Measurements from ENCODE around the gene OR10A3. TPM values are rescaled to one million over a fixed set of nuclear protein-coding genes. Genes with fewer than 3 reads are reported as not detected.

OR10A3 gene, protein sequence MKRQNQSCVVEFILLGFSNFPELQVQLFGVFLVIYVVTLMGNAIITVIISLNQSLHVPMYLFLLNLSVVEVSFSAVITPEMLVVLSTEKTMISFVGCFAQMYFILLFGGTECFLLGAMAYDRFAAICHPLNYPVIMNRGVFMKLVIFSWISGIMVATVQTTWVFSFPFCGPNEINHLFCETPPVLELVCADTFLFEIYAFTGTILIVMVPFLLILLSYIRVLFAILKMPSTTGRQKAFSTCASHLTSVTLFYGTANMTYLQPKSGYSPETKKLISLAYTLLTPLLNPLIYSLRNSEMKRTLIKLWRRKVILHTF
- total RNA-seq, result not detected in 2 replicates

DNA sequence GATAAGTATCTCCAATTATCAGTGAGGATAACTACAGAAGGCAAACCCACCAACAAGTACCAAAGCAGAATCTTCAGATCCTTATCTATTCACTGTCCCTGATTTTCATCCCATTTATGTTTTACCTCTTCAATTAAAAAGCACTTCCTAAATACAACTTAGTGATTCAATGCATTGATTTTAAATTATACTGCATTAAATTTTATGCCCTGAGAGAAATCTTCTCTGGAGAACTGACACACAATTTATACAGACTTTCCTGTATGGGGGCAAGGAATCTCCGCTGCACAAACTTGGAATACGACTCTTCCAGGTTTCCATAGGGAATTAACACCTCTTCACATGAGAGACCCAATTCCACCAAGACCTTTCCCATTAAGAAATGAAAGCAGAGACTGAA is at the start of gene OR10A3:
Gene OR10A3, minus strand, starts transcription at position 101 of the 400 bp plus-strand sequence. CDS start 2,188 bp downstream, outside the sequence.

DNA sequence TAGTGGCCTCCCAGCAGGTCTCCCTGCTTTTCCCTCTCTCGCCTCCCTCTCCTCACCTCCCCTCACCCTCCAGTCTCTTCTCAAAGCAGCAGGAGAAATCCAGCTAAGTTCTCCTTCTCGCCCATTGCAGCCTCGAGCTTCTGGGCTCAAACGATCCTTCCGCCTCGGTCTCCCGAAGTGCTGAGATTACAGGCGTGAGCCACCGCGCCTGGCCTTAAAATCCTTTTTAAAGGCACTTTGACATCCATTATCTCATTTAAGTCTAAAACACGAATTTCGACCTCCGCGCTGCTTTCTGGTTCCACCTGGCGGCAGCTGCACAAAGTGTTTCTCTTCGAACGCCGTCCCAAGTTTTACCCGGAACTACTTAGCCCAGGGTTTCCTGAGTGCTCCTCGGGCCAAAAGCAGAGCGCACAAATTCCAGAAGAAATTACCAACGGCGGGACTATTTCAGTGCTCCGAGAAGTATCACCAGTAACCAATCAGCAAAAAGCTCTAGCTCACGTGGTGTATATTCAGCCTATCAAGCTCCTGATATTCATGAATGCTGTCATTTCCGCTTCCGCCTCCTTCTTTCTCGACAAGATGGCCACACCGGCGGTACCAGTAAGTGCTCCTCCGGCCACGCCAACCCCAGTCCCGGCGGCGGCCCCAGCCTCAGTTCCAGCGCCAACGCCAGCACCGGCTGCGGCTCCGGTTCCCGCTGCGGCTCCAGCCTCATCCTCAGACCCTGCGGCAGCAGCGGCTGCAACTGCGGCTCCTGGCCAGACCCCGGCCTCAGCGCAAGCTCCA is 45.5 kb upstream of the OR10A3 start, which contains the start of gene EIF3F:
Gene EIF3F, plus strand, starts transcription at position 570 of the 792 bp plus-strand sequence. Its CDS starts 16 bp downstream, at position 586.

DNA sequence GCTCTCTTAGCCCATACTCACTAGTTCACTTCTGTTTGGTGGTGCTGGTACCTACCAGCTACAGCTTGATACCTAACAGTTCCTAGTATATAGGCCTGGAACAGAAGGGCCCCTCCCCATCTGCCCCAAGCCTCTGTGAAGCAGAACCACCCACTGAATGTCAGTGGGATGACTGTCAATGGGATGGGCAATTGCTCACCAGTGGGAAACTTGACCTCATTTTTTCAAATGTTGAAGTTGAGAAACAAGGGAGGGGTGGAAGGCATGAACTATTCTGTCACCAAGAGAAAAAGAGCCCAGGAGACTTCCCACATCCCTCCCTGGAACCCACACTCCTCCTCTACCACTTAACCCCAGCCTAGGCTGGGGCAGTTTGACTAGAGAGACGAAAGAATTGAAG is 23.9 kb upstream of the OR10A3 start, which contains the start of gene NLRP10:
Gene NLRP10, minus strand, starts transcription at position 62 of the 400 bp plus-strand sequence. CDS start 1,952 bp downstream, outside the sequence.

DNA sequence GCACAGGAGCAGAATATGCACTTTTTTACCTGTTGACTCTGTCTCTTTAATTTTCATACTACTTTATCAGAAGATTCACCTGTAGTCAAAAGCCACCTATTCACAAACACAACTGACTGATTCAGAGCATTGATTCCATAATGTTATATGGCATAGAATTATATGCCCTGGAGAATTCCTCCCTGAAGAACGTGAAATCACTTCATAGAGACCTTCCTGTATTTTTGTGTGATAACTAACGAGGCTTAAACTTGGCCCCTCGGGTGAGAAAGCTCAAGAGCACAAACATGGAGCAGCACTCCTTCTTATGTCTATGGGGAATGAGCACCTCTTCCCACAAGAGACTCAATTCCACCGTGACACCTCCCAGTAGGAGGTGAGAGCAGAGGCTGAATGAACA is 10.3 kb downstream of the OR10A3 start, which contains the start of gene OR10A6:
Gene OR10A6, minus strand, starts transcription at position 101 of the 400 bp plus-strand sequence. CDS start 2,606 bp downstream, outside the sequence.

Other genes starting within 250 kb of the OR10A3 start
- not detected in 2 replicates for gene OVCH2, start 235.2 kb downstream of the OR10A3 start, total RNA-seq
- gene OR5P2, start 144.8 kb downstream of the OR10A3 start, total RNA-seq, result not detected in 2 replicates
- not detected in 2 replicates for gene OR5P3, start 110.9 kb downstream of the OR10A3 start, total RNA-seq
- gene OR10A6, start 10.4 kb downstream of the OR10A3 start, total RNA-seq, result not detected in 2 replicates
- gene NLRP10, start 23.7 kb upstream of the OR10A3 start, total RNA-seq, result 0.39 TPM in 1 of 2 replicates, not detected in the other
- 409 and 559 TPM in 2 replicates for gene EIF3F, start 45.6 kb upstream of the OR10A3 start, total RNA-seq
- gene TUB, start 139.5 kb upstream of the OR10A3 start, total RNA-seq, result 1.7 and 5.7 TPM in 2 replicates
- gene RIC3, start 227.3 kb upstream of the OR10A3 start, total RNA-seq, result not detected in 2 replicates

Data from epithelial cell of alveolus of lung (primary cell).